OCI-LY1 (cell line): Measurements from ENCODE around the gene FAM234B.

Source experiments
- EZH2 ChIP-seq: fragments of 200-600 bp; sonication (generic), shearing (Covaris generic); IDR thresholded peaks from 2 replicates; pipeline ENCODE4 v1.8.0; 2017; ENCODE audit warnings: borderline replicate concordance, mixed run types, mild to moderate bottlenecking, antibody characterized with exemption, low read length, moderate library complexity, mixed read lengths
- TF ChIP-seq, protein P1 (sequence below): fragments of 200-600 bp; sonication (generic), shearing (Covaris generic); IDR thresholded peaks from 2 replicates; pipeline ENCODE4 v1.5.1; 2017; ENCODE audit warnings: mild to moderate bottlenecking, antibody characterized with exemption, low read length, moderate library complexity, mixed read lengths

DNA sequence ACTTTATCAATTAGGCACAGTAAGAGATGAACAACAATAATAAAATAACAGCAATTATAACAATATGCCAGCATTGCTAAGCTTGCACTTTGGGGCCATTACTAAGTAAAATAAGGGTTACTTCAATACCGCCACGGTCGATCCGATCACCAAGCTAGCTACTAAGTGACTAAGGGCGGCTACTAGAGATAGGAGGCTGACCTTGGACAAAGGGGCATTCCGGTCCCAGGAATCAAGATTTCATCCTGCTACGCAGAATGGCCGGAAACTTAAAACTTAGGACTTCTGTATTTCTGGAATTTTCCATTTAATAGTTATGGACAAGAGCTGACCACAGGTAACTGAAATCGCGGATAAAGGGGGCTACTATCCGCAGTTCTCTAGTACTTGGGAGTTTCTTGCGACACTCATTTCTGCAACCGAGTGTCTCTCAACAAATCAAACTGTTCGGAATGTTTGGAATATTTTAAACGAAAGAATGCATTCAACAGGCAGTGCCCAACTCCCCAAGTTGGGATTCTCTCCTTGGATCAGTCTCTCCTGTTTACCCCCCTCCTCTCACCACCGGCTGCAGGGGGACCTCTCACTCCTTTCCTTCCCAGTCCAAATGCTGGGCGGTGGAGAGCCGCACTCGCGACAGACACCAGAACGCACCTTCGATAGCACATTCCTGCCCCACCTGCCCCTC lies 44.8 kb upstream of the FAM234B start:
- TF ChIP-seq, protein P1, sequence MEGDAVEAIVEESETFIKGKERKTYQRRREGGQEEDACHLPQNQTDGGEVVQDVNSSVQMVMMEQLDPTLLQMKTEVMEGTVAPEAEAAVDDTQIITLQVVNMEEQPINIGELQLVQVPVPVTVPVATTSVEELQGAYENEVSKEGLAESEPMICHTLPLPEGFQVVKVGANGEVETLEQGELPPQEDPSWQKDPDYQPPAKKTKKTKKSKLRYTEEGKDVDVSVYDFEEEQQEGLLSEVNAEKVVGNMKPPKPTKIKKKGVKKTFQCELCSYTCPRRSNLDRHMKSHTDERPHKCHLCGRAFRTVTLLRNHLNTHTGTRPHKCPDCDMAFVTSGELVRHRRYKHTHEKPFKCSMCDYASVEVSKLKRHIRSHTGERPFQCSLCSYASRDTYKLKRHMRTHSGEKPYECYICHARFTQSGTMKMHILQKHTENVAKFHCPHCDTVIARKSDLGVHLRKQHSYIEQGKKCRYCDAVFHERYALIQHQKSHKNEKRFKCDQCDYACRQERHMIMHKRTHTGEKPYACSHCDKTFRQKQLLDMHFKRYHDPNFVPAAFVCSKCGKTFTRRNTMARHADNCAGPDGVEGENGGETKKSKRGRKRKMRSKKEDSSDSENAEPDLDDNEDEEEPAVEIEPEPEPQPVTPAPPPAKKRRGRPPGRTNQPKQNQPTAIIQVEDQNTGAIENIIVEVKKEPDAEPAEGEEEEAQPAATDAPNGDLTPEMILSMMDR, result no peak
- no peak for TF ChIP-seq EZH2
